HCEC 1CT (cell line): ENCODE results near the gene ORM2.
"Not testable (repeated sequence)": the region's sequence is repeated elsewhere in the genome, so short reads cannot be mapped to it uniquely, and the experiment has no call there.

ENCODE experiments used
- DNase-seq: peaks from one replicate; pipeline ENCODE4 v3.0.0-alpha.2; 2017

Gene ORM2

GRCh38 chr9:114332474-114333040 is 2.9 kb downstream of the ORM2 start:
- not testable (repeated sequence) for DNase-seq

- DNase-seq: not testable (repeated sequence)
Measured at GRCh38 chr9:114333718-114334117, 4.0 kb downstream of the ORM2 start.

- DNase-seq: no peak
Measured at GRCh38 chr9:114334490-114334889, 4.8 kb downstream of the ORM2 start.

GRCh38 chr9:114335745-114336144 is 6.1 kb downstream of the ORM2 start:
- no peak for DNase-seq

- no peak for DNase-seq
Measured at GRCh38 chr9:114336157-114336556, 6.5 kb downstream of the ORM2 start.

- no peak for DNase-seq
Measured at GRCh38 chr9:114336699-114337395, 7.2 kb downstream of the ORM2 start.

GRCh38 chr9:114338187-114338586 is 8.5 kb downstream of the ORM2 start:
- DNase-seq: no peak

GRCh38 chr9:114339130-114339908 is 9.7 kb downstream of the ORM2 start:
- peak; percentile 62 for DNase-seq

GRCh38 chr9:114341152-114341830 is 11.6 kb downstream of the ORM2 start:
- DNase-seq: no peak

GRCh38 chr9:114341991-114342390 is 12.3 kb downstream of the ORM2 start:
- DNase-seq: no peak

- no peak for DNase-seq
Measured at GRCh38 chr9:114342755-114343440, 13.2 kb downstream of the ORM2 start.

- peak; percentile 30 for DNase-seq
Measured at GRCh38 chr9:114343471-114344187, 14.0 kb downstream of the ORM2 start.

GRCh38 chr9:114344188-114344566 is 14.5 kb downstream of the ORM2 start:
- no peak for DNase-seq

- no peak for DNase-seq
Measured at GRCh38 chr9:114344692-114345091, 15.0 kb downstream of the ORM2 start.

GRCh38 chr9:114345493-114346065 is 15.9 kb downstream of the ORM2 start:
- no peak for DNase-seq

GRCh38 chr9:114346146-114346545 is 16.5 kb downstream of the ORM2 start:
- no peak for DNase-seq

GRCh38 chr9:114347675-114348074 is 18.0 kb downstream of the ORM2 start:
- no peak for DNase-seq

GRCh38 chr9:114348261-114348905 is 18.7 kb downstream of the ORM2 start:
- DNase-seq: no peak

- peak; percentile 95 for DNase-seq
Measured at GRCh38 chr9:114348906-114349482, 19.3 kb downstream of the ORM2 start.

- no peak for DNase-seq
Measured at GRCh38 chr9:114349713-114350480, 20.2 kb downstream of the ORM2 start.
